Epithelial cell of alveolus of lung (primary cell): ENCODE results near the gene DTD2. TPM values are rescaled to one million over a fixed set of nuclear protein-coding genes. Genes with fewer than 3 reads are reported as not detected.

ENCODE experiments used
- total RNA-seq: library from RNA; depleted of rRNA; stranded (reverse); fragments of >200 nt; gene quantifications from 2 replicates; pipeline ENCODE4 v1.2.1, GENCODE V29; 2015

Gene DTD2
- 30.8 and 36.5 TPM in 2 replicates for total RNA-seq

GRCh38 chr14:31456841-31457664 lies at the start of gene DTD2:
Gene DTD2, minus strand, starts transcription at chr14:31457506. Its CDS starts 113 bp downstream, at chr14:31457393.

GRCh38 chr14:31487886-31488285 lies 30.6 kb upstream of the DTD2 start, which contains the start of gene GPR33:
Gene GPR33, minus strand, starts transcription at chr14:31488039. Its CDS starts 4,074 bp downstream, at chr14:31483965.

GRCh38 chr14:31420319-31421111 lies 36.8 kb downstream of the DTD2 start, which contains the start of gene HEATR5A:
Gene HEATR5A, minus strand, starts transcription at chr14:31420550. Its CDS starts 17,575 bp downstream, at chr14:31402975.

Other genes with a start within 250 kb of the DTD2 start
- 75.6 and 81.6 TPM in 2 replicates for gene HECTD1, start 249.7 kb downstream of the DTD2 start, total RNA-seq
- gene HEATR5A, start 37.0 kb downstream of the DTD2 start, total RNA-seq = 6.6 and 16.9 TPM in 2 replicates
- not detected in 2 replicates for gene GPR33, start 30.5 kb upstream of the DTD2 start, total RNA-seq
- gene NUBPL, start 103.9 kb upstream of the DTD2 start, total RNA-seq = 9.4 and 12.2 TPM in 2 replicates